HFFc6 (cell line): ENCODE data around the gene CLEC17A. TPM values are rescaled to one million over a fixed set of nuclear protein-coding genes. Genes with fewer than 3 reads are reported as not detected.

ENCODE experiments used
- DNase-seq: peaks from one replicate; pipeline ENCODE4 v3.0.0-alpha.2; 2018
- H3K27ac Mint-ChIP-seq: 2 replicates; pipeline ENCODE4 v1.8.0; 2020; ENCODE audit warnings: mild to moderate bottlenecking, mixed read lengths
- H3K27me3 Mint-ChIP-seq: 2 replicates; pipeline ENCODE4 v1.8.0; 2021; ENCODE audit warnings: mild to moderate bottlenecking, moderate library complexity, mixed read lengths; ENCODE audit not compliant: insufficient read depth
- H3K36me3 Mint-ChIP-seq: 2 replicates; pipeline ENCODE4 v1.8.0; 2021; ENCODE audit warnings: low read depth, mixed read lengths
- H3K4me1 Mint-ChIP-seq: 2 replicates; pipeline ENCODE4 v1.8.0; 2020; ENCODE audit warnings: low read depth, mixed read lengths
- H3K4me3 Mint-ChIP-seq: 2 replicates; pipeline ENCODE4 v1.8.0; 2020; ENCODE audit warnings: mild to moderate bottlenecking, moderate library complexity, mixed read lengths
- H3K9me3 Mint-ChIP-seq: 2 replicates; pipeline ENCODE4 v1.8.0; 2020; ENCODE audit warnings: mild to moderate bottlenecking, mixed read lengths
- total RNA-seq, 6 experiments: library from RNA; stranded (reverse); fragmentation: NEBNext Ultra II Directional; extraction: Animal tissue kit (Norgen Biotek cat#: 25700); gene quantifications; 2 replicates in 1 of 6; 3 replicates in 5 of 6; pipeline ENCODE4 v1.2.3, GENCODE V29; 2021
- TF ChIP-seq, protein P1 (sequence below): fragments of 200-600 bp; sonication (generic); IDR thresholded peaks from 2 replicates; pipeline ENCODE4 v1.5.0; 2021; ENCODE audit warnings: antibody characterized with exemption, mild to moderate bottlenecking

The CLEC17A gene
- total RNA-seq, 6 experiments from 2014 or later: not detected

GRCh38 chr19:14659874-14660489, 77.1 kb downstream of the CLEC17A start:
- DNase-seq: no peak
- H3K9me3 Mint-ChIP-seq: no peaks in the 10 kb centered on the region
- no peaks in the 10 kb centered on the region for H3K36me3 Mint-ChIP-seq
- no peaks in the 10 kb centered on the region for H3K4me1 Mint-ChIP-seq
- no peak overlapping the region for H3K27ac Mint-ChIP-seq
- TF ChIP-seq, protein P1, sequence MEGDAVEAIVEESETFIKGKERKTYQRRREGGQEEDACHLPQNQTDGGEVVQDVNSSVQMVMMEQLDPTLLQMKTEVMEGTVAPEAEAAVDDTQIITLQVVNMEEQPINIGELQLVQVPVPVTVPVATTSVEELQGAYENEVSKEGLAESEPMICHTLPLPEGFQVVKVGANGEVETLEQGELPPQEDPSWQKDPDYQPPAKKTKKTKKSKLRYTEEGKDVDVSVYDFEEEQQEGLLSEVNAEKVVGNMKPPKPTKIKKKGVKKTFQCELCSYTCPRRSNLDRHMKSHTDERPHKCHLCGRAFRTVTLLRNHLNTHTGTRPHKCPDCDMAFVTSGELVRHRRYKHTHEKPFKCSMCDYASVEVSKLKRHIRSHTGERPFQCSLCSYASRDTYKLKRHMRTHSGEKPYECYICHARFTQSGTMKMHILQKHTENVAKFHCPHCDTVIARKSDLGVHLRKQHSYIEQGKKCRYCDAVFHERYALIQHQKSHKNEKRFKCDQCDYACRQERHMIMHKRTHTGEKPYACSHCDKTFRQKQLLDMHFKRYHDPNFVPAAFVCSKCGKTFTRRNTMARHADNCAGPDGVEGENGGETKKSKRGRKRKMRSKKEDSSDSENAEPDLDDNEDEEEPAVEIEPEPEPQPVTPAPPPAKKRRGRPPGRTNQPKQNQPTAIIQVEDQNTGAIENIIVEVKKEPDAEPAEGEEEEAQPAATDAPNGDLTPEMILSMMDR: no peak
- H3K4me3 Mint-ChIP-seq: no peak overlapping the region
- H3K27me3 Mint-ChIP-seq: peaks cover 6% of the 10 kb centered on the region

- no peaks in the 10 kb centered on the region for H3K36me3 Mint-ChIP-seq
- H3K4me1 Mint-ChIP-seq: no peaks in the 10 kb centered on the region
- no peak overlapping the region for H3K4me3 Mint-ChIP-seq
- H3K9me3 Mint-ChIP-seq: no peaks in the 10 kb centered on the region
- no peak overlapping the region for H3K27ac Mint-ChIP-seq
- peaks cover 6% of the 10 kb centered on the region for H3K27me3 Mint-ChIP-seq
- no peak for DNase-seq
- TF ChIP-seq, protein P1: no peak
These were observed 78.6 kb downstream of the CLEC17A start for GRCh38 chr19:14661372-14661924.

Other genes starting within 250 kb of the CLEC17A start
- 10 to 100 TPM; 79.7 to 91.9 (median 85.4) TPM for gene ADGRE5, start 201.6 kb upstream of the CLEC17A start, total RNA-seq
- 10 to 100 TPM; 52.5 to 82.7 (median 78.0) TPM for gene DDX39A, start 163.7 kb upstream of the CLEC17A start, total RNA-seq
- gene PKN1, start 149.8 kb upstream of the CLEC17A start, total RNA-seq: 100 to 1,000 TPM; 132 to 173 (median 149) TPM
- 1 to 10 TPM in 2 of 6 experiments, under 1 TPM in 4; 0.41 to 4.1 (median 0.62) TPM for gene PTGER1, start 107.7 kb upstream of the CLEC17A start, total RNA-seq
- gene GIPC1, start 87.0 kb upstream of the CLEC17A start, total RNA-seq: 100 to 1,000 TPM; 169 to 204 (median 181) TPM
- gene DNAJB1, start 64.7 kb upstream of the CLEC17A start, total RNA-seq: 100 to 1,000 TPM in 3 of 6 experiments, 10 to 100 TPM in 3; 99.2 to 138 (median 103) TPM
- 100 to 1,000 TPM; 101 to 132 (median 118) TPM for gene TECR, start 53.5 kb upstream of the CLEC17A start, total RNA-seq
- 100 to 1,000 TPM; 167 to 227 (median 199) TPM for gene NDUFB7, start 11.0 kb upstream of the CLEC17A start, total RNA-seq
- not detected for gene ADGRE3, start 91.8 kb downstream of the CLEC17A start, total RNA-seq
- gene ZNF333, start 107.0 kb downstream of the CLEC17A start, total RNA-seq: 10 to 100 TPM in 1 of 6 experiments, 1 to 10 TPM in 5; 7.9 to 10.0 (median 9.1) TPM
- under 1 TPM in 3 of 6 experiments, not detected in 3; 0.05 to 0.14 (median 0.07) TPM for gene ADGRE2, start 195.5 kb downstream of the CLEC17A start, total RNA-seq